ENCODE data around the gene PRKAA1.

The PRKAA1 gene

GRCh38 chr5:40798012-40798800 is at the start of gene PRKAA1:
PRKAA1 (minus strand) TSS chr5:40798374; CDS start chr5:40798189, 185 bp downstream.
- DNase-seq, result peak; percentile 90

- DNase-seq, result no peak
These were observed 49.4 kb upstream of the PRKAA1 start for GRCh38 chr5:40847525-40847924.

- no peak for DNase-seq
These were observed 48.2 kb upstream of the PRKAA1 start for GRCh38 chr5:40846371-40846770.

GRCh38 chr5:40844565-40844964 is 46.4 kb upstream of the PRKAA1 start:
- no peak for DNase-seq

- no peak for DNase-seq
These were observed 44.2 kb upstream of the PRKAA1 start for GRCh38 chr5:40842351-40842750.

- no peak for DNase-seq
These were observed 43.1 kb upstream of the PRKAA1 start, which contains the start of gene CARD6 for GRCh38 chr5:40841068-40841805. CARD6 (plus strand) TSS chr5:40841367; CDS start chr5:40841383, 16 bp downstream.

GRCh38 chr5:40838086-40838485 is 39.9 kb upstream of the PRKAA1 start:
- DNase-seq, result no peak

GRCh38 chr5:40834849-40835787 is 36.9 kb upstream of the PRKAA1 start, which contains the start of gene RPL37:
RPL37 (minus strand) TSS chr5:40835222; CDS start chr5:40835185, 37 bp downstream.
- peak; percentile 88 for DNase-seq

- peak; percentile 40 for DNase-seq
These were observed 36.2 kb upstream of the PRKAA1 start for GRCh38 chr5:40834391-40834848.

- no peak for DNase-seq
These were observed 35.6 kb upstream of the PRKAA1 start for GRCh38 chr5:40833712-40834229.

GRCh38 chr5:40832345-40832744 is 34.2 kb upstream of the PRKAA1 start:
- no peak for DNase-seq

- DNase-seq, result no peak
These were observed 33.4 kb upstream of the PRKAA1 start for GRCh38 chr5:40831346-40832210.

GRCh38 chr5:40829748-40830533 is 31.8 kb upstream of the PRKAA1 start:
- no peak for DNase-seq

- DNase-seq, result no peak
These were observed 30.8 kb upstream of the PRKAA1 start for GRCh38 chr5:40828690-40829661.

GRCh38 chr5:40828021-40828631 is 30.0 kb upstream of the PRKAA1 start:
- DNase-seq, result no peak

GRCh38 chr5:40827188-40827977 is 29.2 kb upstream of the PRKAA1 start:
- DNase-seq, result no peak

- no peak for DNase-seq
These were observed 28.5 kb upstream of the PRKAA1 start for GRCh38 chr5:40826489-40827187.
